Adipose tissue (tissue), 3 donors: ENCODE results near the gene DNAH2. TPM values are rescaled to one million over a fixed set of nuclear protein-coding genes. Genes with fewer than 3 reads are reported as not detected.

Source experiments
- H3K27ac ChIP-seq: one replicate; pipeline ENCODE4 v1.5.1; 2013; ENCODE audit warnings: low read depth, low read length
- WGBS, 3 donors: extraction: QIAGEN DNeasy Blood & Tissue Kit; methylation state at CpG; one replicate each; pipeline ENCODE4 v1.1.7; 2013; 5-methylcytosine and 5-hydroxymethylcytosine counted together
- polyA plus RNA-seq, 3 donors: library from polyadenylated mRNA; stranded (reverse); fragments of 200-250 nt; gene quantifications; one replicate each; pipeline ENCODE4 v1.2.3, GENCODE V29; 2013
- donor health status: healthy with polysubstance abuse.
- donor health status: Bipolar disorder and iron deficiency.
- donor health status: healthy.

Gene DNAH2
- polyA plus RNA-seq, 3 donors = 0.03 to 0.79 (median 0.19) TPM

DNA sequence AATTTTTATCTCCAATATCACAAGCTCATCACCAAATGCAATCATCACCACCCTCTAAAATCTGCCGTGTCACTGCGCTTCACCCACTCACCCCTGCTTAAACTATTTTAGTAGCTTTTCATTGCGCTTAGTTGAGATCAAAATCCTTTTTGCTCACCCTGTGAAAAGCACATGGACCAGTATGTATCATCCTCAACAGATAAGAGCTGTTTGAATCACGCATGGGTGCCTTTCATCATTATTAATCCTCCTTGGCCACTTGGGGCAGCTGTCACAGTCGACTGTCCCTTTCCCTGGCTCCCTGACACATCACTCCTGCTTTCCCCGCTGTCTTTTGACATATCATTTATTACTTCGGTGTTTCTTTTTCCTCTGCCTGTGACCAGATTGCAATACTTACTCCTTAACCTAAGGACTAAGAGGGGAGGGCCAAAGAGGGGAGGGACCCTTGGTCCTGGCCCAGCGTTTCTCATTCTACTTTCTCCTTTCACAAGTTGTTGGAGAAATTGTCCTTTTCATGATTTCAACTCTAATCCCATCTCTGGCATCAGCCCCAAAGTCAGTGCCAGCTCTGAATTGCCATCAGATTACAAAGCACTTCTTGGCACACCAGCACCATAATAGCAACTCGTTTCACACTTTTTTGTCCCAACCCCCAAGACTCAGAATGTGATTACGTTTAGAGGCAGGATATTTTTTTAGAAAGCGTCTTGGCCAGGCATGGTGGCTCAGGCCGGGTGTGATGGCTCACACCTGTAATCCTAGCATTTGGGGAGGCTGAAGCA lies 107.9 kb downstream of the DNAH2 start:
- H3K27ac ChIP-seq = no peak overlapping the region
- 33 to 48% (median 46%) methylated on average over 12 of the region's 12 CpGs for whole genome bisulfite sequencing, 3 donors

DNA sequence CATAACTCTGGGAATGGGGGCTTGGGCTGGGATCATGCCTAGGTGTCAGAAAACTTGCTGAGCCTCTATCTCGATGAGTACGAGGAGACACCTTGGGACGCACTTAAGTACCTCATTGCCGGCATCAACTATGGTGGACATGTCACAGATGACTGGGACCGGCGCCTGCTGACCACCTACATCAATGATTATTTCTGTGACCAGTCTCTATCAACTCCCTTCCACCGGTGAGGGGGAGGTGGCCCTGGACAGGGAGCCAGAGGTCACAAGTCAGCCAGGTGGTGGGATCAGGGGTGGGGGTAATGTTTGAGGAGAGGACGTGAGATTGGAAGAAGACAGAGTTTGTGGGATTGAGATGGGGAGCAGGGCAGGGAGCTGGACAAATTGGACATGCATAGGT lies 113.1 kb downstream of the DNAH2 start:
- 82 to 91% (median 89%) methylated on average over 8 of the region's 8 CpGs for WGBS, 3 donors
- H3K27ac ChIP-seq = no peak overlapping the region

DNA sequence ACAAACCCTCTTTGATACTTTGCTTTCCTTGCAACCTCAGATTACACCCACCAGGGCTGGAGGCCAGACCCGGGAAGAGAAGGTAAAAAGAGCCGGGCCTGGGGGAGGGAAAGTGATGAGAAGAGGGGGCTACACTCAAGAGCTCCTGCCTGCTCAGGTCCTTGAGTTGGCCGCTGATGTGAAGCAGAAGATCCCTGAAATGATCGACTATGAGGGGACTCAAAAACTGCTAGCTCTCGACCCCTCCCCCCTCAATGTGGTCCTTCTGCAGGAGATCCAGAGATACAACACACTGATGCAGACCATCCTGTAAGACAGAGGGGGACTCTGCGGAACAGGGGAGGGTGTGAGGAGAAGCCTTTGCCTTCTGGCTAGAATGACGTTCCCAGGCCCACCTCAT lies 113.7 kb downstream of the DNAH2 start:
- WGBS, 3 donors = 75 to 85% (median 75%) methylated on average over 7 of the region's 7 CpGs
- no peak overlapping the region for H3K27ac ChIP-seq

DNA sequence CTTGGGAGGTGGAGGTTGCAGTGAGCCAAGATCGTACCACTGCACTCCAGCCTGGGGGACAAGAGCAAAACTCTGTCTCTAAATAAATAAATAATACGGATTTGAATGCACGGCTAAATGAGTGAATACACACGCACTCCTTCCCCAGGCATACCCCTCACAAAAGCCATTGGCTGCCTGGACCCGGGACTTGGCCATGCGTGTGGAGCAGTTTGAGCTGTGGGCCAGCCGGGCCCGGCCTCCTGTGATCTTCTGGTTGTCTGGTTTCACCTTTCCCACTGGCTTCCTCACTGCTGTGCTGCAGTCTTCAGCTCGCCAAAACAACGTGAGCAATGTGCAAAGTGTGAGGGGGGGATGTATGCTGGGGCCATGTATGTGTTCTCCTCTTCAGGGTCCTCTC lies 114.9 kb downstream of the DNAH2 start:
- no peak overlapping the region for H3K27ac ChIP-seq
- 87 to 92% (median 90%) methylated on average over 10 of the region's 10 CpGs for WGBS, 3 donors

DNA sequence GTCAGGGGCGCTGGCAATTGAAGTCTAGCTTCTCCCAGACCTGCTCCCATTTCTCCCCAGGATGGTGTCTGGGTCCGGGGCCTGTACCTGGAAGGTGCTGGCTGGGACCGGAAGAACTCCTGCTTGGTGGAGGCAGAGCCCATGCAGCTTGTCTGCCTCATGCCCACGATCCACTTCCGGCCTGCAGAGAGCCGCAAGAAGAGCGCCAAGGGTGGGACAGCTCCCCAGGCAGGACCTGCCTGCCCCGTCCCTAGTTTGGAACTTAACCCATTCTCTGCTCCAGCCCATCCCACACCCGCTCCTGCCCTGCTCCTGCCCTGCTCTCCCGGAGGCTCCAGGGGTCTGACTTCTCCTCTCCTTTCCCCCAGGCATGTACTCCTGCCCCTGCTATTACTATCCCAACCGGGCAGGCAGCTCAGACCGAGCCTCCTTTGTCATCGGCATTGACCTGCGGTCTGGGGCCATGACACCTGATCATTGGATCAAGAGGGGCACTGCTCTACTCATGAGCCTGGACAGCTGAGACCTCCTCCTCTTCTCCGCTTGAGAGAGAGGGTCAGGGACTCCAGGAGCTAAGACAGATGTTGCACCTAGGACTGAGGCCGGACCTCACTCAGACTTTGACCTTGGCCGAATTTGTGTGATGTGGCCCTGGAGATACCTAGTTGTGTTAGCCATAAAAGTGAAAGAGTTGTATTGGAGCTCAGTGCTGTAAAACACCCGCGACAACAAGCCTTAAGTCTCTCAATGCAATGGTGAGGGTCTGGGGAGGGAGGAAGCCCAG lies 115.7 kb downstream of the DNAH2 start:
- 47 to 53% (median 49%) methylated on average over 18 to 19 of the region's 19 CpGs for WGBS, 3 donors

DNA sequence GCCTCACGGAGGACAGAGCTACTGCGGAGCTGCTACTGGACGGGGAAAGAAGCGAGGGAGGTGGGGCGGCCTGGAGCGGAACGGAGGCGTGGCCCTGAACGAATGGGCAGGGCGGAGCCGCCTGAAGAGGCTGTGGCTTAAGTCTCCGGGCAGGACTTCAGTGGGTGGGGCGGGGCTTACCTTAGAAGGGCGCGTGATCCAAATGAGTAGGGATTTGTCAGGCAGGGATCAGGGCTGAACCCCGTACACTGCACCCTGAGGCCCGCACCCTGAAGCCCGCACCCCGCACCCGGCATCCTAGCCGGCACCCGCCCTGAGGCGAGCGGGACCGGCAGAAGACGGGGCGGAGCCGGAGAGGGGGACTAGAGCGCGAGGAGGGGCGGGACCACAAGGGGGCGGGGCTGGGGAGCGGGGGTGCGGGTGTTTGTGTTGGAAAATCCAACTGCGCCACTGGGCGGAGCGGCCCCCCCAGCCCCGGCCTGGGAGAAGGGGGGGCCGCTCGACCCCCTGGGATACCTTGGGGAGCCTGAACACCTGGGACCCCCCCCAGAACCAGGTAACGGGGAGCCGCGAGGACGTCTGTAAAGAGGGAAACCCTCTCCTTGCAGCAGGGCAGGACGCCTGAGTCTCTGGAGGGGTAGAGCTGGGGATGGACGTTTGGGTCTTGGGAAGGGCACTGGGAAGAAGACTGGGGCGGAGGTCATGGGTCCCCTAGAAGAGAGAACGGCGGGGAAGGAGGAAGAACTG lies 116.4 kb downstream of the DNAH2 start, which contains the start of gene KDM6B:
TSS of gene KDM6B (plus strand) at position 423 of the 747 bp plus-strand sequence. CDS start 11,338 bp downstream, outside the sequence.
- peak within 1 kb of the TSS; percentile 79 for H3K27ac ChIP-seq
- WGBS, 3 donors = 1% methylated on average over 43 to 49 of the region's 49 CpGs

More for the DNA sequence above, 115.7 kb downstream of the DNAH2 start:
- H3K27ac ChIP-seq = no peak overlapping the region

DNA sequence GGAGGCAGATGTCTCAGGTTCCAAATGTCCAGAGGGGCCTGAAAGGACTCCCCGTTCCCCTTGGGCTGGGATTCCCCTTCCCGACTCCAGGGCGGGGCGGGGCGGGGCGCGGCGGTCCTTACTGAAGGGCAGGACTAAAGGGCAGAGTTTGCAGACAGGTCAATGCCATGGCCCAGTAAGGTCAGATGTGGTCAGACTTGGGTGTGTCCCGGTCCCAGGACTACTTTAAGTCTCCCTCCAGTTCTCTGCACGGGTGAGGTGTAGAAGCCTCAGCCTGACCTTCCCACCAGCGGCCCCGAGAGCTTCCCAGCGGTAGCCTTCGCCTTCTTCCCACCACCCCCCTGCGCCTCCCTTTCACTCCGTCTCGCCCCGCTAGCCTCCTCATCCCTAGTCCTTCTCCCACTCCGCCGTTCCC lies 117.0 kb downstream of the DNAH2 start:
- 0 to 2% (median 1%) methylated on average over 17 to 20 of the region's 20 CpGs for WGBS, 3 donors
- peak overlapping the region; percentile 79 for H3K27ac ChIP-seq

DNA sequence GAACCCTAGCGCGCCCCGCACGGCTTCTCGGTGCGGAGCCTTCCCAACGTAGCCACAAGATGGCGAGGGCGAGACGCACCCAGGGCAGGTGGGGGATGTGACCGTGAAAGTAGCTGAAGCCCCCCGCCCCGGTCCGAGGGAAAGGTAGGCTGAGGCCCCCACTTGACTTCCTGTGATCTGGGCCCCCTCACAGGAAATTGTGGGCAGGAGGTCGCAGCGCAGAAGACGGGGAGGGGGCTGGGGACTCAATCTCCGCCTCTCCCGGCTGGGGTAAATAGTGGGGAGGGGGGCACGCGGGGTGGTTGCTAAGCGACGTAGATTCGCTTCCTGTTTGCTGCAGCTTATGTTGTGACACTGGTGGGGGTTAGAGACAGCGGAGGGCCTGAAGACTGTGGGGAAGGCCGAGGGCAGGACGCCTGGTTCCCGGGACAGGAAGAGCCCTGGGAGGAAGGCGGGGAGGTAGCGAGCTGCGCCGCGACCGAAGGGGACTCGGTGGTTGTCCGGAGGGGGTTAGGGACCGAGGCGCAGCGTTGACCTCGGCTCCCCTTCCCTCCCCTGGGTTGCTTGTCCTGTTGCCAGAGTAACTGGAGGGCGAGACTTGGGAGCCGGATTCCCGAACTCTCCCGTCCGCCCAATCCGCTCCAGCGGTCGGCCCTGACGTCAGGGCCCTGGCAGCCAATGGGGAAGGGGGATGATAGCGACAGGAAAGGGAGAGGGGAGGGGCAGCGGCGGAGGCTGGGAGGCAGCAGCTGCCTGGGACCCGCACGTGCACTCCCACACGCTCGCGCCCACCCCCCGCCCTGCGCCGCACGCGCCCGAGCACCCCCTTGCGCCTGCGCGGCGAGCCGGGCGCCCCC lies 117.6 kb downstream of the DNAH2 start:
- peak overlapping the region; percentile 76 for H3K27ac ChIP-seq
- 1% methylated on average over 47 to 69 of the region's 69 CpGs for WGBS, 3 donors

DNA sequence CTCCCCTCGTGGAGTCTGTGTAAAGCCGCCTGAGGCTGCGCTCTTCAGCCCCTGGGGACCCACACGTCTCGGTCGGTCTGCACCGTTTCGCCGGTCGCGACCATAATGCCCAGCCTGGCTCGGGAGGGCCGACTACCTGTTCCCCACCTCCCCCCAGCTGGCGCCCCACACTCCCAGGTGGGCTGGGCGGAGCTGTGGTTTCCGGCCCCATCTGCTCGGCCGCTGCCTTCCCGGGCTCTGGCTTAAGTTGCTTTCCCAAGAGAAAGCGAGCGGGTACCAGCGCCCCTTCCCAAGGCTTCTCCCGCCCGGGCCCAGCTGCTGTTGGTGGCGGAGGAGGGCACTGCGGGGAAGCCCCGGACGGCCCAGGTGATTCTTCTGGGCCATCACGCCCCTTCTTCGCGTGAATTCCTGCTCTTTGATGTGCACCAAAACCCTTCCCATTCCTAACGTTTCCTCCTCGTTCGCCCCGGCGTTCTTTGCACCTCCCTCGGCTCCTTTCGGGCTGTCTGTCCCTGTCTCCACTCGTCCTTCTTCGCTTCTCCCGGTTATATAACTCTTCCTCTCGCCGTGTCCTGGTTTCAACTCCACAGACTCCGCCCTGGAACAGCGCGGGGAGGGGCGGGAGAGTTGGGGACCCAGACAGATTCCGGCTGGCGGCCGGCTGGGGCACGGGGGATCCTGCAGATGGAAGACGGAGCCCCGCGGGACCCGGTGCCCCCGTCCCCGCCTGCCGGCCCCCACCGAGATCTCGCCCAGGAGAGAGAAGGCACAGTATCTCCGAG lies 118.5 kb downstream of the DNAH2 start:
- 0% methylated on average over 56 to 61 of the region's 61 CpGs for WGBS, 3 donors
- H3K27ac ChIP-seq = peak overlapping the region; percentile 76

DNA sequence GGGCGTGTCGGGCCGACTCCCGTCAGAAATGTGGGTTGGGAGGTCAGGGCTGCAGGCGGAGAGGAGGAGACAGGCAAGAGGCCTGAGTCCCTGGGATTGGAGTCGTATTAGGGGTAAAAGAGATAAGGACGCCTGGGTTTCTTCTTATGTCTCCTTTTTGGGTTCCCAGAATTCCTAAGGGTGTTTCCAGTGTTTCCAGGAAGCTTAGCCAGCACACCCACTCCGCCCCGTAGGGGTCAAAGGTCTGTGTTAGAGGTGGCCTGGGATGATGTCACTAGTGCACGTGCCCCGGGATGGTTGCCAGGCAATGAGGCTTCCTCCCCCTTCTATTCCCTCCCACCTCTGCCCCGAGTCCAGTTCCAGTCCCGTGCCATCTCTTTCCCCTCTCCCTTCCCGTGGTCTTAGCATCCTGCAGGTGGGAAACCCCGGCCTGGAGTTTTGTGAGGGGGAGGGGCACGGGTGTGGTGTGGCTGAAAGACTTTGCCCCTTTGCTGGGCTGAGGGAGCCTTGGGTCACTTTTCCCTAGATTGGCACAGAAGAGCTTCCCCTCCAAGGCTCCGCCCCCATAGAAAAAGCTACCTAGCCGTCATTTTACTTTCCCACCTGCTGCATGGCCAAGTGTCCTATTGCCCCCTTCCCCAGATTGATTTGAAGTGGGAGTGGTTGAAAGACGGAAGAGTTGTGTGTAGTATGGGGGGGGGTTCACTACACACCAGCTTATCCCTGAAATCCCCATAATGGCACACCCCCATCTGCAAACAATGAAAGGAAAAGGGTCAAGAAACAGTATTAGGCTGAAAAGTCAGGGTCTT lies 119.3 kb downstream of the DNAH2 start:
- WGBS, 3 donors = 2 to 3% (median 3%) methylated on average over 19 of the region's 19 CpGs

DNA sequence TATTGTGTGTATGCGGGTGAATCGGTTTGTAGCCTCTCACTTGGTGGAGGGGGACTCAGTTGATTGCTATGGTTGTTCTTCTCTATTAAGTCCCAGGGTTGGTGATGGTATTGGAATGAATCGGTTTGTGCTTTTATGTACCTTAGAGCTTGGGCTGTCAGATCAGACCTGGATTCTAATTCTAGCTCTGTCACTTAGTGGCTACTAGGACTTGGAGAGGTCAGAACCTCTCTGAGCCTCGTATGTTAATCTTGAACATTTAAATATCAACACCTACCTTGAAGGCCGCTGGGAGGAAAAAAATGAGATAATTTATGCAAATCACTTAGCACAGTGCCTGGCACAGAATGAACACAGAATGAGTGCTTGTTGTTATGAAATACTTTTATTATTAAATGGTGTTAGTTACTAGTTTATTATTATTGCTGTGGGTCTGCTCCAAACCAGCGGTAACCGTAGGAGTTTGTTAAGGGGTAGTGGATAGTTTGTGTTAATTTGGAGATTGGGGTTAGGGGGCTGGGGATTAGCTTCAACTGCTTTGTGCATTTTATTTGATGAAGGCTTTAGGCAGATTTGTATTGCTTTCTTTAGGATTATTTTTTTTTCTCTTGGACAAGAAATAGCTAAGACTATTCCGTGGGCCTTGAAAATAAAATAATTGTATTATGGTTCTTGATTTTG lies 120.0 kb downstream of the DNAH2 start:
- WGBS, 3 donors = 5 to 16% (median 12%) methylated on average over 8 of the region's 8 CpGs

More for the DNA sequence above, 119.3 kb downstream of the DNAH2 start:
- peak overlapping the region; percentile 76 for H3K27ac ChIP-seq

DNA sequence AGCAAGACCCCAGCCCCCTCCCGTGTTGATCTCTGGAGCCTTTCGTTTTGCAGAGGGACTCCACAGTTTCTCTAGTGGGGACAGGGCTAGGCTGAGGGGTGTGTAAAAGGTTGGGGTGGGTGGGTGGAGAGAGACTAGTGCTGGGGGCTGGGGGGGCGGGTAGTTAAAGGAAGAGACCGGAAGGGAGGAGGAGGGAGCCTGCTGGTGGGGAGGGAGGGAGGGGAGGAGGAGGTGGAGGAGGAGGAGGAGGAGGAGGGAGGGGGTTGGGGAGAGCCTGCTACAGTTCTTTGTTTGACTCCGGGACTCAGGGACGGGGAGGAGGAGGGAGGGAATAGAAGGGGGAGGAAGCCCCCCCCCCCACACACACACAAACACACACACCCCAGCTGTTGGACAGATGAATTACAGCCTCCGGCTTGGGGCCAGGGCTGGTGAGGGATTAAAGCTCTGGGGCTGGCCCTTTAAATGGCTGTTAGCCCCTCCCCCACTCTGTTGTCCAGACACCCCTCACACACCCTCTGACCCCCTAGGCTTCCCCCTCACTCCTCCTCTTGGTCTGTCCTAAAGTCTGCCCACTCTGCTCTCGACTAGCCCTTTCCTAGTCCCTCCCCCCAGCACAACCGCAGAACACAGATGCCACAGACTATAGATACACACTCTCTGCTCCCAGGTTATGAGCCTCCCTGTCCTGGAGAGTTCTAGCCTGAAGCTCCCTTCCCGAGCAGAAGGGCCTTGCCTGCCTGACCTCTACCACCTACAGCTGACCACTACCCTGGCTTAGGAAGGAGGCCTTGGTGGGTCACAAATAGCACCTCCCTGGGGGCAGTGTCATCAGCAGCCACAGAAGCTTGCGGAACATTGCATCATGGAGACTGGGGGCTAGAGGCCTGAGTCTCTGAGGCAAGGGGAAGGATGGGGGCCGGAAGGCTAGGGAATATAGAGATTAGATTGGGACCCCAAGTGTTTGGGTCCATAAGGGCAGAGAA lies 120.8 kb downstream of the DNAH2 start:
- H3K27ac ChIP-seq = peak overlapping the region; percentile 57
- 14 to 19% (median 18%) methylated on average over 8 to 10 of the region's 12 CpGs for WGBS, 3 donors

More for the DNA sequence above, 120.0 kb downstream of the DNAH2 start:
- H3K27ac ChIP-seq = peak overlapping the region; percentile 0

DNA sequence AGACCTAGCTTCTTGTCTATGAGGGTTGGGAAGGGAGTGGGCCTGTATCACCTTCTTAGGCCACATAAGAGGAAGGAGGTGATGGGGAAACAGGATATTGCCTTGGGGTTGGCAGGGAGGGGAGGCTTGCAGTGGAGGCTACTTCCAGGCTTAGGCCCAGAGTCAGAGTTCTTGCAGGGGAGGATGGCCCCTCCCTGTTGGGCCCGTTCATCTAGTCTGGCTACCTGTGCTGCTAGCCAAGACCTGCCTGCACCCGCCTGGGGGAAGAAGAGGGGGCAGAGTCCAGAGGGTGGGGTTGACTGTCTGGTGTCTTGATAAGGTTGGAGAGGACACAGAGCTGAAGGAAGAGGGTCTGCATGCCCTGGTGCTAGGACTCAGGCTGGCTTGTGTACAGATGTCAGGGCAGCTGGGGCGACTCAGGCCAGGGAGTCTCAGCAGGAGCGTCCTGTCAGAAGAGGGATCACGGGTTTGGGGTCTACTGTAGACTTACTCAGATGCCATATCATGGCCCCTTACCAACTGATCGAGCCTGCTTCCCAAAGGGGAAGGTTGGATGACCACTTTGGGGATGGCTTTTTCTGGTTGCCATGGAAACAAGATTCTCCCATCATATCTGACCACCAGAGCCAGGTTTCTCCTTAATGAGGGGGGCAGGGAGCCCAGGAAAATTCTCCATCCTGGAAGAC lies 121.8 kb downstream of the DNAH2 start:
- 53 to 59% (median 56%) methylated on average over 6 of the region's 6 CpGs for WGBS, 3 donors
- H3K27ac ChIP-seq = peak overlapping the region; percentile 57

DNA sequence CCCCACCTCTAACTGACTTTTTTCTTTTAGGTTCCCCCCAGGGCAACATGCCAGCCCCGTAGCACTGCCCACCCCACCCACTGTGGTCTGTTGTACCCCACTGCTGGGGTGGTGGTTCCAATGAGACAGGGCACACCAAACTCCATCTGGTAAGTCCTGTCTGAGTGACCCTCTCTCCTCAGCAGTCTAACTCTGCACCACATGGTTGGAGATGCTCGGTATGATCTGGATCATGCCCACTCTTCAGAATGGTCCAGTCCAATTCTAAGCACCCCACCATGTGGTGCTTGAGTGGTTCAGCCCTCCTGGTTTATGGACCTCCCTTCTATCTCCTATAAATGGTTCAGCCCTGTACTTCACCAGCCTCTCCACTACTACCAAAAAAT lies 122.3 kb downstream of the DNAH2 start:
- no peak overlapping the region for H3K27ac ChIP-seq

More for the DNA sequence above, 122.3 kb downstream of the DNAH2 start:
- 49 to 55% (median 52%) methylated on average over 2 of the region's 2 CpGs for WGBS, 3 donors
